ENCODE results near the gene LRRC56. TPM values are rescaled to one million over a fixed set of nuclear protein-coding genes. Genes with fewer than 3 reads are reported as not detected.
"Not testable (repeated sequence)": the region's sequence is repeated elsewhere in the genome, so short reads cannot be mapped to it uniquely, and the experiment has no call there.

Gene LRRC56
- total RNA-seq, 1 donor from 2014 or later: 2.1 TPM

DNA sequence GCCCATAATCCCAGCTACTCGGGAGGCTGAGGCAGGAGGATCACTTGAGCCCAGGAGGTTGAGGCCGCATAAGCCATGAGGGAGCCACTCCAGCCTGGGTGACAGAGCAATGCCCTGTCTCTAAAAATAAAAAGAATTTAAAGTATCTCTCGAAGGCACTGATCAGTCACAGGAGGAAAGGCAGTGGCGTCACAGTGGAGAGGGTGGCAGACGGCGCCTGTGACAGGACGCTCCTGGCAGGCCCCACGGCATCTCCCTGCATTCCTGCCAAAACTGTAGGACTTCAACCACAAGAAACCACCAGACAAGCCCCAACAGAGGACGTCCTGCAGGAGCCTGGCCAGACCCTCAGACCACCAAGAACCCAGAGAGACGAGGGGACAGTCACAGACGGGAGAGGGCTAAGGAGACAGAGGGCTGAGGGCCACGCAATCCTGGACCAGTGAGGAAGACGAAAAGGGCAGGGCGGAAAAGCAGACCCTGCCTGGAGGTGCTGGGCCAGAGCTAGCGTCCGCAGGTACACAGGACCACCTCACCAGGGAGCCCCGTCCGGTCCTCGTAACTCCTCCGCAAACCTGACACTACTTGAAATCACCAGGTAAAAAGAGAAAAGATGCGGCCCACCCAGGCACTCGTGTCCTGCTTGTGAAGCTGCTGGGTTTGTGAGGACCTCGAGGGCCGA lies 36.2 kb upstream of the LRRC56 start:
- no peak for DNase-seq

DNA sequence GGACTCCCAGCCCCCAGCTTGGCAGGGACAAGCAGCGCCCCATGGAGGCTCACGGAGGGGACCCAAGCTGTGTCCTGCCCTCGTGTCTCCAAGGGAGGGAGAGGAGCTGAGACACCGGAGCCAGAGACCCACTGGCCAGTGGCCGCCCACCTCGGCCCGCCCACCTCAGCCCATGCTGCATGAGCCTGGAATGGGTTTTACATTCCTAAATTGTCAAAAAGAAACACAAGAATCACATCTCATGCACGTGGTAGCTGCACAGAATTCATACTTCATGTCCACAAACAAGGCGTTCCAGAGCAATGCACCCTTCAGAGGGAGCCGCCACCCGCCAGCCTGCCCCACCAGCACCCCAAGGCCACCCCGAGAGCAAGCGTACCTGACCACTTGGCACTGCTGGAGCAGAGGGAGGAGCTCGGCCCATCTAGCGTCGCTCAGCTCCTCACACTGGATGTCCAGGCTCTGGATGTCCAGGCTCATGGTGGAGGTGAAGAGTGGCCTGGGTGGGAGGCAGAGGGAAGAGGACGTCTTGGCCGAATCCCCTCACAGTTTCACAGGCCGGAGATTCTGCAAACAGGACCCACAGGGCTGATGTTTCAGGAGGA lies 35.5 kb upstream of the LRRC56 start:
- DNase-seq: no peak

DNA sequence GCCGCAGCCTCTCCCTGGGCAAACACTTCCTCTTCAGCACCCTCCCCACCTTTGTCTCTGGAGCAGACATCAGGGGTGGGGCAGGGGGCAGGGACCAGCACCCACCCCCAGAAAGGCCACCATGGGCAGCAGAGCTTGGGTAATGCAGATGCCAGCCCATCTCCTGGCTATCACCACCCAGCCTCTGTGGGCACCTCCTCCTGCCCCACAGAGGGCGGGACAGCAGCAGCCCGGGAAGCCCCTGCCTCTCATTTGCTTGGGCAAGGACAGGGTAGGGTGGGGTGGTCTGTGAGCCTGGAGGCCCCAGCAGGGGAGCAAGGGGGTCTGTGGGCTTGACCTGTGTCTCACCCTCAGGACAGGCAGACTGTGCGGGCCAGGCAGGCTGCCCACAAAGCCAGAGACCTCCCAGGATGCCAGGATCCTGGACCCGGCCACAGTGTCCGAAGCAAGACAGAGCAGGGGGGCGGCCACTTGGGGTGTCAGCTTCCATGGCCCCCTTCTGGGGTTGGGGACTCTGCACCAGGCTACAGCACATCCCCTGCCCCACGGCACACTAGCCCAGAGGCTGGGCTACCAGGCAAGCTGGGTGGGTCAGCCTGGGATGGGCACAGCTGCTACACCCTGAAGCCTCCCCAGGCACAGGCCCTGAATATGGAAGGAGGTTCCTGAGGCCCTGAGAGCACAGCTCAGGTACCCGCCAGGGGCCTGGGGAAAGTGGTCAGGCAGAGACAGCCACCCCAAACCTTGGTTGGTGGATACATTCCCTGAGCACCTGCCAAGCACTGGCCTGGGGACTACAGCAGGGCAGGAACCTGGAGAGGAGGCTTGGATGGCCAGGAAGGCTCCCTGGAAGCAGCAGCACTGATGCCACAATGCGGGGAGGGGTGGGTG lies 34.8 kb upstream of the LRRC56 start:
- DNase-seq: no peak

DNA sequence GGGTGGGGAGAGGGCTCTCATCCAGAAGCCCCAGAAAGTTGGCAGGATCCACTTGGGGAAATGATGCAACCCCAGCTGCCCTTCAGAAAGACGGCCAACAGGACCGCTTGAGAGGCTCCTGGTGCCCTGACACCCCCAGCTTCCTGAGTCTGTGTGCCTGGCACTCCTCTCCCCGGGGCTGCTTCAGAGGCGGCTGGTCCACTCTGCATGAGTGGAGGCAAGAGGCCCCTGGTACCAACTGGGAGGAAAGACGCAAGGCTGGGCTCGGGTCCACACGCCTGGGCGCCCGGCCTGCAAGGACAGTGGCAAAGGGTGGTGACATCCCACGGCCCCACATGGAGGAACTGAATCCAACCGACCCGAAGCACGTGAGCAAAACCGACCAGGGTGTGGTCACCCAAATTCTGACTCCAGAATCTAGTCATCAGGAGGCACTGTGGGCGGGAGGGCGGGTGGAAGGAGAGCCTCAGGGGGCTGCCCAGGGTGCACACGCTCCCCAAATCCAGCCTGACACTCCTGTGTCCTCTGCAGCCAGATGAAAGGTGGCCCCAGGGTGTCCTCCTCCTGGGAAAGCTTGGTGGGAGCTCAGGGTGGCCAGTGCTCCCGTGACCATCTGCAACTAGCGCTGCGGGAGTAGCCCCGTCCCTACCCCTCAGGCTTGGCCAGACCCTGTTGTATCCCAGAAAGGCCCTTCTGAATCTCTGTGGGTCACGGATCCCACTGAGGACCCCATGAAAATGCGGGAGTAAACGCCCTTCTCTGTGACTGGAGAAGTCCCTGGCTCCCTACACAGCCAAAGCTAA lies 33.9 kb upstream of the LRRC56 start:
- no peak for DNase-seq

DNA sequence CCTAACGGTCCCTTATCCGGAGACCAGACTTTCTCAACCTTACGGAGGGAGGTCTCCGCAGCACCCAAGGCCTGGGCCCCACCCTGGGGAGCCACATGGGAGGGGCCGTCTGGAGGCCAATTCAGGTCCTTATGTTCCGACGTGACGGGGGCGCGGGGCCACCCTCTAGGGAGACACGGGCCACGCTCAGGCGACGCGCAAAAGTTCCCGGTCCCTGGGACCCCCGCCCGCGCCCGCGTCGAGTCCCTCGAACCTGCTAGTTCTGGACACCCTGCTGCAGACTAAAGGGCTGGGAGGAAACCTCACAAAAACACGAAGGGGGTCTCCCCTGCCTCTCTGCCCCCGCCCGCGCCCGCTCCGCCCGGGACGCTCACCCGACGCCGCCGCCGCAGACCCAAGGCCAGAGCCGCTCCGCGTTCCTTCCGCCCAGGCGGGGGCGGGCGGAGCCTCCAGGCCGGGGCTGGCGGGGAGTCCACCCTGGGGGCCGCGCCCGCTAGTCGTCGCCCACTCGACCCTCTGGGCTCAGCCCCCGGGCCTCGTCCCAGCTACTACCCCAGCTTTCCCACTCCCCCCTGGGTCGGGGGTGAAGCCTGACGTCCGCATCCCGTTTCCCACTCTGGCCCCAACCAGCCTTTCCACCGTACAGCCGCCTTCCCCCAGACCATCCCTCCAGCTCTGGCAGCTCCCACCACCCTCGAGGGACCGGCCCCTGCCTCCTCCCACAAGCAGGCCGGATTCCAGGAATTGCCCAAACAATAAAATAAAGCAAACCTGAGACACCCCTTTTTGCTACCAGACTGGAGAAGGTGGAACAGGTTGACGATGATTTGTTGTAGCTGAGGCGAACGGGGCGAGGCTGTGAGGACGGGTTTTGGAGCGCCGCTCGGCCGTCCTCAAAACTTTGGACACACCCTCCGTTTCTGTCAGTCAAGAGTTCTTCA lies 33.0 kb upstream of the LRRC56 start:
- peak; percentile 75 for DNase-seq

DNA sequence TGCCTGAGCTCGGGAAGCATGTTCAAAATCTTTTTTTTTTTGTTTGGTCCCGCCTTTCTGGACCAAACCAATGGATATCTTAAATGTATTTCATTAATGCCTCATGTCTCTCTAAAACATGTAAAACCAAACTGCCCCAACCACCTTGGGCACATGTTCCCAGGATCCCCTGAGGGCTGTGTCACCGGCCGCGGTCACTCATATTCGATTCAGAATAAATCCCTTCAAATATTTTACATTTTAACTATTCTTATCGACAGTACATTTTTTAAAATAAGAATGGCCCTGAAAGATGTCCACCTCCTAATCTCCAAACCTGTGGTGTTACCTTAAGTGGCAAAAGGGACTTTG lies 32.4 kb upstream of the LRRC56 start:
- no peak for DNase-seq

DNA sequence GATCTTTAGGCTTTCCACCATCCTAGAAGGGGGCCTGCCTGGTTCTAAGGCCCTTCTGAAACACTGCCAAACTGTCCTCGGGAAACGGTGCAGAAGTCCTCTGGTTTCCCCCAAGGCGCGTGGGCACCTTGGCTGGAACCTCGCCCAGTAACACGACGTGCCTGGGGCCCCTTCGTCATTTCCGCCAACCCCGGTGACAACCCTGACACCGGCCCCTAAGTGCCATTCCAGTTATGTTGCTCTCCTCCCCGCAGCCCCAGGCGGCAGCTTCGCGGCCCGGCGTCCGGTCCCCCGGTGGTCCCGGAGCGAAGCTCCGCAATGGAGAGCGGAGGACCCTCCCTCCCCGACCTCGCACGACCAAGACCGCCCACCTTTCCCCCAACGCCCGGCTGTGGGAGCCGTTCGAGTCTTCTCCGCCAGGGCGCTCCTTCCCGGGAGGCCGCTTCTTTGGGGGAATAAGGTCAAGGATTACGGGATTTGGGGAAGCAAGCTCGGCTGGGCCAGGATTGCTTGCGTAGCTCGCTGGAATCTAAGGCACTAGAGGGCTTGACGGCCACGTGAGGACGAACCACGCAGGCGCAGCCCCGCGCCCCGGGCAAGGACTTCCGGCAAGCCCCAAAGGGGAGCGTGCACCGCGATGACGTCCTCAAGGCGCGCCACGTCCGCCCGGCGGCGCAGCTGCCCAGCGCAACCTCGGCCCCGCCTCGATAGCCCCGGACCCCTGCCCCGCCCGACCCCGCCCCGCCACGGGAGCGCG lies 30.9 kb upstream of the LRRC56 start:
- peak; percentile 99 for DNase-seq

DNA sequence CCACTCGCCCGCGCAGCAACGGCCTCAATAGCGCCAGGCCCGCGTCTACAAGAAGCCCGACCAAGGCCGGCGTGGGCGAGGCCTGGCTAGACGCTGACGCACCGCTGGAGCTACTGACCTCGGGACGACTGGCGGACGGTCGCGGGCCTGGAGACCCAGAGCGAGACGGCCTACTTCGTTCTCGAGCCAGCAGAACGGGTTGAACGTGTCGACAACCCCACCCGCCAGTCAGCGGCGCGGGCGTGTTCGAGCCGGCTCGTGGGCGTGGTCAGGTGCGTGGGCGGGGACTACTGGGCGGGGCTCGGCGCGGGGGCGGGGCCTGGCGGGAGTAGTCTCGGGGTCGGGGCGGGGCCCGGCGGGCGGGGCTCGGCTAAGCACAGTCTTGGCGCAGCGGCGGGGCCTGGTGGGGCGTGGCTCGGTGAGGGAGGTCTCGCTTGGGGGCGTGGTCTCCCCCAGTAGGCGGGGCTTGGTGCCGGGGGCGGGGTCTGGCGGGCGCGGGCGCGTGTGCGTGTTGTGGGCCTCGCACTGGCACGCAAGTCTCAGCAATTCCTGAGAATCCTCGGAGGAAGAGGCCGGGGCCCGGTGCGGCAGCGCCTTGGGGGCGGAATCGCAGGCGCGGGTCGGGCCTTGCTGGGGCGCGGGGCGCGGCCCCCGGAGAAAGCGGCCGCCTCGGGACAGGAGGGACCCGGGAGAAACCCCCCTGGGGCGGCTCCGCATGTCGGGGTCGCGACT lies 30.2 kb upstream of the LRRC56 start, which contains the start of gene RNH1:
TSS of gene RNH1 (minus strand) at position 248 of the 732 bp plus-strand sequence. CDS start 5,080 bp downstream, outside the sequence.
- peak; percentile 98 for DNase-seq

DNA sequence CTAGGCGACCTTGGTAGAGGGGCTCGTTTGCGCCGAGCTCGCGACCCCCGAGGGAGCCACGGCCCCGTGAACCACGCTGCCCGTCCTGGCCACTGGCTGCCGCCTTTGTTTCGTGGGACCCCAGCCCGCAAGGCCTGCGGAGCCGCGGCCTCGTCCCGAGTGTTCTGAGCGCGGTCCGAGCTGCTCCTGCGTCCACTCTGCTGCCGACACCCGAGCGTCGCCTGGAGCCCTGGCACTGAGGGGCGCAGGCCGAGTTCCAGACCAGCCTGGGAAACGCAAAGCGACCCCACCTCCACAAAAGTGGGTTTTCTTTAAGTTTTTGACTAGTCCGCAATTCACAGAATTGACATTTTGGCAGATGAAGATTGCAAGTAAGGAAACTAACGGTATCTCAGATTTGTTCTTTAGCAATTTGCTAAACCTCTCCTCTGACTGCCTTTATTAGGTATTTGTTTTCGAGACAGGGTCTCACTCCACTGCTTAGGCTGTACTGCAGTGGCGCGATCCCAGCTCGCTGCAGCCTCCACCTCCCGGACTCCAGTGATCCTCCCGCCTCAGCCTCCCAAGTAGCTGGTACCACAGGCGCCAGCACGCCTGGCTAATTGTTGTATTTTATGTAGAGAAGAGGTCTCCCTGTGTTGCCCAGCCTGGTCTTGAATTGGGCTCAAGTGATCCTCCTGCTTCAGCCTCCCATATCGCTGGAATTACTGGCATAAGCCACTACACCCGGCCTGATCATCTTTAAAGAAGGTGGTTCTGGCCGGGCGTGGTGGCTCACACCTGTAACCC lies 29.4 kb upstream of the LRRC56 start:
- no peak for DNase-seq

DNA sequence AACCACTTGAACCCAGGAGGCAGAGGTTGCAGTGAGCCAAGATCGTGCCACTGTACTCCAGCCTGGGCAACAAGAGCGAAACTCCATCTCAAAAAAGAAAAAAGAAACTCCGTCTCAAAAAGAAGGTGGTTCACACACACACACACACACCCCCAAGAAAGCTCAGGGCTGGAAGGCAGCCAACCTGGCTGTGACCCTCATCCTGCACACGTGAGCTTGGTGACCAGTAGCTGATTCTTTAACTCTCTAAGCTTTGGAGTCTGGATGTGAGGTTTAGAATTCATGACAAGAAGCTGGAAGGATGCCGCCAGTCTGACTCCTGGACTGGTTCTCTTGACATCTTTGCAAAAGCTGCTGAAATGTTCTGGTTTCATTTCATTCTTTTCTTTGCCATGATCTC lies 28.4 kb upstream of the LRRC56 start:
- DNase-seq: no peak

DNA sequence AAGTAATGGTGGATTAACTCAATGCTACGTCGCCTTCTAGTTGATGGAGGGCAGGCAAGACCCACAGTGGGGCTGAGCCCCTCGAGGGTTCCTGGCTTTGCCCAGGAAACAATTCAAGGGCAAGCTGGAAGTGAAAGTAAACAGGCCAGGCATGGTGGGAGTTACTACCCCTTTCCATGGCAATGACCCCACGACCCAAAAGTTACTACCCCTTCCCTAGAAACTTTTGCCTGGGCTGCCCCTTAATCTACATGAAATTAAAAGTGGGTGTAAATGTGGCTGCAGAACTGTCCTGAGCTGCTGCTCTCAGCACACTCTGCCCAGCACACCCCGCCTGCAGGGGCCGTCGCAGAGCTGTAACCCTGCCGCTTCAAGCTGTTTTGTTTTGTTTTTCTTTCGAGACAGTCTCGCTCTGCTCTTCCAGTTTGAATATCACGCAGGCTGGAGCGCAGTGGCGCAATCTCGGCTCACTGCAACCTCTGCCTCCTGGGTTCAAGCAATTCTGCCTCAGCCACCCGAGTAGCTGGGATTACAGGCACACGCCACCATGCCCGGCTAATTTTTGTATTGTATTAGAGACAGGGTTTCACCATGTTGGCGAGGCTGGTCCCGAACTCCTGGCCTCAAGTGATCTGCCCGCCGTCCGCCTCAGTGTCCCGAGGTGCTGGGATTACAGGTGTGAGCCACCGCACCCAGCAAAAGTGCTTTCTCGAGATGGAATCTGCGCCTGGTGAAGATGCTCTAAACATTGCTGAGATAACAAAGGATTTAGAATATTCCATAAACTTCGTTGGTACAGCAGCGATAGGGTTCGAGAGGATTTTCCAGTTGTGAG lies 24.3 kb upstream of the LRRC56 start:
- no peak for DNase-seq

DNA sequence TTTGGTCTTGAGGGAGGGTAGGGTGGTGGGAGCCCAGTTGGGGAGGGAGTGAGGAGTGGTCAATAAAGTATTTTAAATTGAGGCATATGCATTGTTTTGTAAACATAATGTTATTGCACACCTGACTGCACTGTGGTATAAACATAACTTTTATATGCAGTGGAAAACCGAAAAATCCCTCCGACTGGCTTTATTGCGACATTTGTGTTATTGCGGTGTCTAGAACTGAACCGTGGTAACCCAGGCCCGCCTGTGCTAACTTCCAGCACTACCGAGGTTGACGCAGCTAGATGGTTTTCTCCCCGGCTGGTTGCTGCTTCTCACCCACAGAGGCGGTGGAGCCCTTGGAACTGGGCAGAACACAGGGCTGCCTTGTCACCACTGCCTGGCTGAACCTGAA lies 22.7 kb upstream of the LRRC56 start:
- no peak for DNase-seq

DNA sequence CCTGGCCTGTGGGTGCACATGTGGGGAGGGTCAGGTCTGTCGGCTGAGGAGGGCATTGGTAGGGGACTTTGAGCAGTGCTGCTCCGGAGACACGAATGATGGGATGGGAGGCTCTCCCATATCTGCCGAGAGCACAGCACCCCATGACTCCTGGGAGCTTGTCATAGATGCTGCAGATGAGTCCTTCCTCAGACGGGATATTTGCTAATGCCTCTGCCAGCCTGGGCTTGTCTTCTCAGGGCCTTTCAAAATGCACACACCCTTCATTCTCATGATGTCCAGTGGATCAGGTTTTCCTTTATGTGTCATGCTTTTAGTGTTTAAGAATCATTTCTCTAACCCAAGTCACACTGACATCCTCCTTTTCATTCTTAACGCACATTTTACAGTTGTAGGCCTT lies 22.2 kb upstream of the LRRC56 start:
- no peak for DNase-seq

DNA sequence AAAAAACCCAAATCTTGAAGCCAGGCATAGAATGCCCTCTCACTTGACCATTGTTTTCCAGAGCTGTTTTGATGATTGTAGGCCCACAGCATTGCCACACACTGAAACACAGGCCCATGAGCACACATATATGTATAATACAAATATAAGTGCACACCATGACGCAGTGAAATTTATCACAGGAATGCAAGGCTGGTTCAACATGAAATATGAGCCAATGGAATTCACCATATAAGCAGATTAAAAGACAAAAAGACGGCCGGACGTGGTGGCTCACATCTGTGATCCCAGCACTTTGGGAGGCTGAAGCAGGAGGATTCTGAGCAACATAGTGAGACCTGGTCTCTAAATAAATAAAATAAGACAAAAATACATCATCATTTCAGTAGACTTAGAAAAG lies 20.9 kb upstream of the LRRC56 start:
- DNase-seq: no peak

DNA sequence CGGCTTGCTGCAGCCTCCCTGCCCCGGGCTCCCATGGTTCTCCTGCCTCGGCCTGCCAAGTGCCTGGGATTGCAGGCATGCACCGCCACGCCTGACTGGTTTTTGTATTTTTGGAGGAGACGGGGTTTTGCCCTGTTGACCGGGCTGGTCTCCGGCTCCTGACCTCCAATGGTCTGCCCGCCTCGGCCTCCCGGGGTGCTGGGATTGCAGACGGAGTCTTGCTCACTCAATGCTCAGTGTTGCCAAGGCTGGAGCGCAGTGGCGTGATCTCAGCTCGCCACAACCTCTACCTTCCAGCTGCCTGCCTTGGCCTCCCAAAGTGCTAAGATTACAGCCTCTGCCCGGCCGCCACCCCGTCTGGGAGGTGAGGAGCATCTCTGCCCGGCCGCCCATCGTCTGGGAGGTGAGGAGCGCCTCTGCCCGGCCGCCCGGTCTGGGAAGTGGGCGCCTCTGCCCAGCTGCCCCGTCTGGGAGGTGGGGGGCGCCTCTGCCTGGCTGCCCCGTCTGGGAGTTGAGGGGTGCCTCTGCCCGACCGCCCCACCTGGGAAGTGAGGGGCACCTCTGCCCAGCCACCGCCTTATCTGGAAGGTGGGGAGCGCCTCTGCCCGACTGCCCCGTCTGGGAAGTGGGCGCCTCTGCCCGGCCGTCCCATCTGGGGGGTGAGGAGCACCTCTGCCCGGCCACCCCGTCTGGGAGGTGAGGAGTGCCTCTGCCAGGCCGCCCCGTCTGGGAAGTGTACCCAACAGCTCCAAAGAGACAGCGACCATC lies 20.2 kb upstream of the LRRC56 start:
- DNase-seq: not testable (repeated sequence)

DNA sequence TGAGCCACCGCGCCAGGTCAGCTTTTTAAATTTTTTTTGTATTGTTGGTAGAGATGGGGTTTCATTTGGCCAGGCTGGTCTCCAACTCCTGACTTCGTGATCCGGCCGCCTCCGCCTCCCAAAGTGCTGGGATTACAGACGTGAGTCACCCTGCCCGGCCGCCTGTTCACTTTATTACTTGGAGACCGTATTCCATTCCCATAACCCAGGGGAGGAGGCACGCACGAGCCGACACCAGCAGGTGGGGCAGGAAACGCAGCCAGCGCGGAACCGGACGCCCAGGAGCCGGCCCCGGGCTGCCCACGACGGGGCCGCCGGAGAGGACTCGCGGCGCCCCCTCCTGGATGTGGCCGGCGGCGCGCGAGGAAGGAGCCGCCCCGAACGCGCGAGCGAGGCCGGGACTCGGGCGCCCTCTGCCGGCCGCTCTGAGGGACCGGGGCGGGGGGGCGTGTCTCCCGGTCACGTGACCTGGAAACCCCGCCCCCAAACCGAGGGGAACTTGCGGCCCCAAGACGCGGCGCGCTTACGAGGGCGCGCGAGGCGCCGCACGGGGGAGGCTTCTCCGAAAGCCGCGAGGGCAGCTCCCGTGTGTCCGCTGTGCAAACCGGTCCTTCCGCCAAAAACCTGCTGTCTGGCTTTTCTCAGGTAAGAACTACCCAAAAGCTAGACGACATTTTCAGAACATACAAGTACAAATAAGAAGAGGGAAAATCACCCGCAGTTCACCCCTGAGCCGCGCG lies 18.7 kb upstream of the LRRC56 start:
- DNase-seq: peak; percentile 91

Measured in tongue (tissue), 2 donors.